Omental fat pad (tissue), 4 donors: ENCODE data around the gene PHACTR3. TPM values are rescaled to one million over a fixed set of nuclear protein-coding genes. Genes with fewer than 3 reads are reported as not detected.

Experiments used
- ATAC-seq: fragments of 150-250 bp; one replicate; pipeline ENCODE4 v1.9.1; 2016; ENCODE audit warnings: mild to moderate bottlenecking, moderate library complexity; ENCODE audit not compliant: low FRiP score
- DNase-seq: peaks from one replicate; pipeline ENCODE4 v3.0.0-alpha.2; 2019; ENCODE audit warnings: low spot score
- CTCF ChIP-seq, 3 donors: fragments of 450-650 bp; IDR thresholded peaks; one replicate each; pipeline ENCODE4 v1.5.1; 2016 to 2017; ENCODE audit warnings: antibody characterized with exemption in 3 of 3, mild to moderate bottlenecking in 3 of 3, moderate library complexity in 2 of 3
- total RNA-seq, 4 donors: library from RNA; depleted of rRNA; stranded (reverse); fragments of >200 nt; gene quantifications; one replicate each; pipeline ENCODE4 v1.1.0, GENCODE V29; 2016

PHACTR3 gene
- total RNA-seq, 4 donors from 2014 or later: 0.19 to 10.6 (median 1.4) TPM; not detected in 1

GRCh38 chr20:59784365-59784764 lies 180.0 kb downstream of the PHACTR3 start:
- TF ChIP-seq CTCF (IDR thresholded peaks at IDR 0.05): no peak
- DNase-seq (no peak), ATAC-seq (no peak)

- ATAC-seq (no peak), DNase-seq (no peak)
Measured at GRCh38 chr20:59784791-59785668, 180.7 kb downstream of the PHACTR3 start.

GRCh38 chr20:59785669-59785959 lies 181.3 kb downstream of the PHACTR3 start:
- ATAC-seq: no peak
- DNase-seq: no peak
- TF ChIP-seq CTCF (IDR thresholded peaks at IDR 0.05): no peak

More at GRCh38 chr20:59784791-59785668, 180.7 kb downstream of the PHACTR3 start:
- TF ChIP-seq CTCF (IDR thresholded peaks at IDR 0.05): no peak

DNA sequence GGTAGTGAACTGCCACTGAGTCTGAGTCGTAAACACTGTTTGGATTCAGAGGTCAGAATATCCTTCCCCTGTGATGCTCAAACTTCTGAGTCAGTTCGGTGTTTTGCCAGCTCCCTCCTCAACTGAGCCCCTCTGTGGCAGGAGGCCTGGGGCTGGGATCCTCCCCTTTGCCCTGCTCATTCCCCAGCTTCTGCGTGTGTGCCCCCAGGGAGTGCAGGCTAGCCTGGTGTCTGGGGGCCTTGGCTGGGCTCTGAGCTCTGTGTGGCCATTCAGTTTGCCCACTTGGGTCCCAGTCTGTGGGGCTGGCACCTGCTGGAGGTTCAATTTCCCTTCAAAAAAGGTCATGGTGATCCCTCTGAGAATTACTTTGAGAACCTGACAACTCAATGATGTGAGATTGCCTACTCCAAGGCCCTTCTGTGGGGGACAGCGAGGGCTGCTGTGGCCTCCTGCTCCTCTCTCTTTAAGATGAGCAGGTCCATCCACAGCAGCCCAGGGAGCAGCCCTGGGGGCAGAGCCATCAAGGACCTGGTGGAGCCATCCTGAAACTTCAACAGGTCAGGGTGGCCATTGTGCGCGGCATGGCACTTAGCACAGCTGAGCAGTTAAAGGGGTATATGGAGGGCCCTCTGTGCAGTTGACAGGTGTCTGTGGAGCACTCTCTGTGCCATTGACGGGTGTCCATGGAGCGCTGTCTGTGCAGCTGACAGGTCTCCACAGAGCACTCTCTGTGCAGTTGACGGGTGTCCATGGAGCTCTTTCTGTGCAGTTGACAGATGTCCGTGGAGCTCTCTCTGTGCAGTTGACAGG lies 181.9 kb downstream of the PHACTR3 start:
- TF ChIP-seq CTCF (IDR thresholded peaks at IDR 0.05): no peak
- no peak for DNase-seq
- no peak for ATAC-seq

GRCh38 chr20:59786801-59787537 lies 182.6 kb downstream of the PHACTR3 start:
- ATAC-seq (no peak), DNase-seq (no peak)
- TF ChIP-seq CTCF (IDR thresholded peaks at IDR 0.05): no peak

DNA sequence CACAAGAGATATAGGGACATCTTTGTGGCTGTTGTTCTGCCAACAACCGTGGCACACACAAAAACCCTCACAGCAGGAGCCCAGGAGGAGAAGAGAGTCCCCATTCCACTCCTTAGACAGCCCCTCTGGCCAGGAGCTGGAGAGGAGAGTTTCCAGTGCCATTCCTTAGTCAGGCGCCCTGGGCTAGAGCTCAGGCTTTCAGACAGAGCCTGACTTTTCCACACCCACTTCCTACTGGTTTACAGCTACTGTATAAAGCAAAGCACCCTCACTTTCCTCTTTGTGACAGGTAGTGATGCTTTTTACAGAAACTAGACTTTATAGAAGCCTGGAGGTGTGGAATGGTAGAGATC lies 183.2 kb downstream of the PHACTR3 start:
- no peak for TF ChIP-seq CTCF (IDR thresholded peaks at IDR 0.05)
- DNase-seq (no peak), ATAC-seq (no peak)
